Left cardiac atrium (tissue), 4 donors: ENCODE results near the gene AFAP1. TPM values are rescaled to one million over a fixed set of nuclear protein-coding genes. Genes with fewer than 3 reads are reported as not detected.
"Not testable (repeated sequence)": the region's sequence is repeated elsewhere in the genome, so short reads cannot be mapped to it uniquely, and the experiment has no call there.

Experiments used
- ATAC-seq, 2 donors: fragments of 200-7000 bp; cut with Tn5 transposase; one replicate each; pipeline ENCODE4 v1.9.1; 2020; ENCODE audit warnings: mild to moderate bottlenecking in 2 of 2, moderate library complexity in 2 of 2
- DNase-seq: peaks from one replicate; pipeline ENCODE4 v3.0.0-alpha.2; 2020
- intact Hi-C, 2 donors: fragments of 100-400 bp; cut with DNase I; formaldehyde crosslinking; loops; one replicate each; pipeline versions ENCODE4 v1.14.1 to v1.15.1; 2022 to 2023
- total RNA-seq, 2 donors: library from RNA; stranded (reverse); fragmentation: NEBNext Ultra II Directional; extraction: Animal tissue kit (Norgen Biotek cat#: 25700); gene quantifications; one replicate each; pipeline ENCODE4 v1.2.1, GENCODE V29; 2021
- donor health status: DM: no; HTN: yes; CAD: no.
- donor health status: DM: no; HTN: yes; CAD: no; lungs with severe emphysema.
- donor health status: DM: yes; HTN: yes; CAD: no.
- donor health status: Dilated cardiomyopathy.

The AFAP1 gene
- total RNA-seq, 2 donors from 2014 or later: 19.6 to 33.3 TPM

GRCh38 chr4:7929118-7929951 is 10.3 kb downstream of the AFAP1 start:
- intact Hi-C loops: no loop called here
- ATAC-seq: peak; percentile 48 to 74
- DNase-seq: no peak

DNA sequence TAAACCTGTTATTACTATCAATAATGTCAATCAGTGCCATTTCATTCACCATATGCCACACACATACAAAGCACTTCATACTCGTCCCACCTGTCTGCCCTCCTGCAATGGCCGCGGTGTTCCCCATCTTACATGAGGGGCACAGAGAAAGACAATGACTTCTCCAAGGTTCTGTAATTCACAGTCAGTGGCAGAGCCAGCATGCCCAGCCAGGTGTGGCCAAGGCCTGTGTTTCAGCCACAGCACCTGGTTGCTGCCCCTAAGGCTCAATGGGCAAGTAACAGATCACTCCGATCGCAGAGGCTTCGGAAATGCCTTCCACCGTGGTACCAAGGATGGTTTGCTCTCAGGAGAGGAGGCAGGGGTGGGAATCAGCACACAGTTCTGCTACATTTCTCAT is 10.9 kb downstream of the AFAP1 start:
- DNase-seq (no peak), ATAC-seq (no peak)
- intact Hi-C loops: no loop called here

DNA sequence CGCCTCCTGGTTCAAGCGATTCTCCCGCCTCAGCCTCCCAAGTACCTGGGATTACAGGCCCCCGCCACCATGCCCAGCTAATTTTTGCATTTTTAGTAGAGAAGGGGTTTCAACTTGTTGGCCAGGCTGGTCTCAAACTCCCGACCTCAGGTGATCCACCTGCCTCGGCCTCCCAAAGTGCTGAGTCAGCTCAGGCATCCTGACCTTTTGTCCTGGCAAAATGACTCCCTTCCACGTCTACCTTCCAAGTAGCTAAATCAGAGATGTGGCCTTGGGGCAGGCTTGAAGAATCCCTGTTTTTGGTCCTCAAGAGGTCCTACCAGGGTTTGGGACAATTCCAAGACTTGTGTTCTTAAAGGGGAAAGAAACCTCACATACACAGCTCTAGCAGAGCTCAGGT is 12.8 kb downstream of the AFAP1 start:
- no peak for DNase-seq
- ATAC-seq: no peak
- intact Hi-C loops: no loop called here

DNA sequence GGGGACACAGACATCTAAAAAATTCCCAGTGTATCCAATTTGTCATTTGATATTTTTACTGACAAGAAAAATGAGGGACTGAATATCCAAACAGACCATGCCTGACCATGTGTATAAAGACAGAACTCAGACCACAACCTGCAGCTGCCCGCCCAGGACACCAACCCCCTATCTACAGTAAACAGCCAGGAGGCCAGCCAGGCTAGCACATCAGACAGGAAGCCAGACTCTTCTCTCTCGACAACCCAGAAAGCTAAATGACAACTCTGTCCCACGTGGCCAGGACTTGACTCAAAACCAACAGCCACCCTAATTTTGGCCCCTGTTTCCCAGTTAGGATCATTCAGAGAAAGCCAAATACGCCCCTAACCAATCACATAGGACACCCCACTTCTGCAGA is 15.1 kb downstream of the AFAP1 start:
- intact Hi-C loops: no loop called here
- ATAC-seq (peak in 1 of 2 donors; percentile 24), DNase-seq (no peak)

- intact Hi-C loops: no loop called here
- ATAC-seq (no peak), DNase-seq (no peak)
Observed at GRCh38 chr4:7924163-7924562, 15.5 kb downstream of the AFAP1 start.

GRCh38 chr4:7922466-7922865 is 17.2 kb downstream of the AFAP1 start:
- DNase-seq (no peak), ATAC-seq (no peak)
- intact Hi-C loops: no loop called here

- intact Hi-C loops: no loop called here
- ATAC-seq (no peak), DNase-seq (no peak)
Observed at GRCh38 chr4:7918981-7919380, 20.7 kb downstream of the AFAP1 start.

DNA sequence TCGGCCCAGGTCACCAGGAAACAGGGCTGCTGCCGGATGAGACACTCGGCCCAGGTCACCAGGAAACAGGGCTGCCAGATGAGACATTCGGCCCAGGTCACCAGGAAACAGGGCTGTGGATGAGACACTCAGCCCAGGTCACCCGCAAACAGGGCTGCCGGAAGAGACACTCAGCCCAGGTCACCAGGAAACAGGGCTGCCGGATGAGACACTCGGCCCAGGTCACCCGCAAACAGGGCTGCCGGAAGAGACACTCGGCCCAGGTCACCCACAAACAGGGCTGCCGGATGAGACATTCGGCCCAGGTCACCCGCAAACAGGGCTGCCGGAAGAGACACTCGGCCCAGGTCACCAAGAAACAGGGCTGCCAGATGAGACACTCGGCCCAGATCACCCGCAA is 21.5 kb downstream of the AFAP1 start:
- DNase-seq, intact Hi-C loops, ATAC-seq: not testable (repeated sequence)

- DNase-seq: no peak
- no peak for ATAC-seq
- intact Hi-C loops: no loop called here
Observed at GRCh38 chr4:7917669-7918068, 22.0 kb downstream of the AFAP1 start.

- ATAC-seq (no peak), DNase-seq (no peak)
- intact Hi-C loops: no loop called here
Observed at GRCh38 chr4:7915875-7916242, 23.8 kb downstream of the AFAP1 start.

- intact Hi-C loops: no loop called here
- no peak for ATAC-seq
- no peak for DNase-seq
Observed at GRCh38 chr4:7912826-7913225, 26.8 kb downstream of the AFAP1 start.

GRCh38 chr4:7910952-7911578 is 28.6 kb downstream of the AFAP1 start:
- intact Hi-C loops: no loop called here

DNA sequence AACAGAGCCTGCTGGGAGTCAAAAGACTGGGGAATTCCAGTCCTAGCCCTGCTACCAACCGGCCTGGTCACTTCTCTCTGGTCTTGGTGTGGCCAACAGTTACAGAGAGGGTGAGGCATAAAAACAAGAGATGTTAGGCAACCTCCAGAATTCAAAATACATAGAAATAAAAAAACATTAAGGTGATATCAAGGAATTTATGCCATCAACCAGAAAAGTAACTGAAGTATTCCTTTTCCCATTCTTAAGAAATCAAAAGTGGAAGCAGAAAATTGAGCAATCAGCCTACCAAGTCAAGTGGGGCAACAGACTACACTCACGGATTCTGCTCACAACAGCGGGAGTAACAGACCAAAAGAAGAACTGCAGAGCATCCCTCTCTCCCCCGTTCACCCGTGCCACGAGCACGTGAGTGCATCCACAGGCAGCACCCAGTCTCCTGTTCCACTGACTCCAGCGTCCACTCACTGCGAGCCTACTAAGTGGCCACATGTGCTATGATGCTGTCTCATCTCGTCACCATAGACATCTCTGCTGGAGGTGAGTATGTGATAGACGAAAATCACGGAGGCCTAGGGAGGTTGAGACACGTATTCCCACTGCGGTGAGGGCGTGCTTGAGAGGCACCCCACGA is 29.3 kb downstream of the AFAP1 start:
- DNase-seq: no peak
- intact Hi-C loops: no loop called here
- peak; percentile 42 to 49 for ATAC-seq

More at GRCh38 chr4:7910952-7911578, 28.6 kb downstream of the AFAP1 start:
- DNase-seq (peak; percentile 56), ATAC-seq (peak; percentile 60 to 72)

- intact Hi-C loops: no loop called here
- DNase-seq (no peak), ATAC-seq (no peak)
Observed at GRCh38 chr4:7909463-7910262, 30.0 kb downstream of the AFAP1 start.

DNA sequence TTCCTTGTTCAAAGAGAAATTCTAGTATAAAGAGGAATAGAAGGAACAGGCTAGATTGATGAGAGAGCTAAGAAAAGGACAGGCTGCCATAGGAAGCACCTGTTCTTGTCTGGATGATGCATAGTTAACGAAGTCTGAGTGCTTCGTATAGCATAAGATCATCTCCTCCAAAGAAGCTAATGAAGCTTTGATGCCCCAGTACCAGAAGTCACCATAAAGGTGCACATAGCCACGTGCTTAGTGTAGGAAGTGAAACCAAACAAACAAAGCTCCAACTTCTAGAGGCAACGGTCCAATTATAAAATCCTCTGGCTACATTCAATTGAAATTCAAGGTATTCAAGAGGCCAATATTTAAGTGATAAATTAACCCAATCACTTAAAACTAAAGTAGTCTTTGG is 31.0 kb downstream of the AFAP1 start:
- ATAC-seq: no peak
- intact Hi-C loops: no loop called here

GRCh38 chr4:7907142-7907541 is 32.5 kb downstream of the AFAP1 start:
- intact Hi-C loops: no loop called here
- no peak for DNase-seq
- no peak for ATAC-seq

More for the DNA sequence above, 31.0 kb downstream of the AFAP1 start:
- DNase-seq: no peak

DNA sequence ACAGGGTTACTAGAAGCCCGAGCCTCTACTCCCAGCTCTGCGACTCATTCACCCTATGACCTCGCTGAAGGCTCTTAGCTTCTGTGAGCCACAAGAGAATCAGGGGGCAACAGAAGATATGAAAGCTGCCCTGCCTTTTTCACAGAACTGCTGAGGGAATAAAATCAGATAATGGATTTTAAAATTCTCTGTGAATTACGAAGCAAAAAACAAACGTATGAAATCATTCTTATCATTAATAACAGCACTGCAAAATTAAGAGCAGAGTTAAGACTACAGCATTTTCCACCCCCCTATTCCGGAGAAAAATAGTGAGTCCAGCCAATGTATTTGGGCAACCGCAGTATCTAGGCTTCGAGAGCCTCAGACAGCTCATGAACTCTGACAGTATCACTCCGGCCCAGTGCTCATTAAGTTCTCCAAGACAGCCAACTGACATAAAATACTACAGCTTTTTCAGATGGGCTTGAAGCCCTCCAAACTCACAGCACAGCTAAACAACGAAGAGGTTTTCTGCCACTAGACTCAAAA is 33.4 kb downstream of the AFAP1 start:
- ATAC-seq (peak; percentile 41 to 61), DNase-seq (no peak)
- intact Hi-C loops: no loop called here

- DNase-seq: no peak
- intact Hi-C loops: no loop called here
- peak; percentile 66 to 73 for ATAC-seq
Observed at GRCh38 chr4:7904952-7905915, 34.4 kb downstream of the AFAP1 start.
